ENCODE measurements around the gene COL4A2.
A peak's percentile ranks its signal among the peaks of the same experiment; 100 is the strongest.

Gene COL4A2

GRCh38 chr13:110559986-110560385 is 252.9 kb downstream of the COL4A2 start:
- Histone ChIP-seq H3F3A (ENCODE audit: insufficient read depth, low read length) (no peaks in the 10 kb centered on the region), H3K4me3 (ENCODE audit: low read depth, low read length, poor library complexity, severe bottlenecking) (no peak overlapping the region), H3K79me2 (ENCODE audit: insufficient read depth, low read length) (no peaks in the 10 kb centered on the region), H4K20me1 (ENCODE audit: insufficient read depth, low read length) (no peaks in the 10 kb centered on the region), H3K9ac (ENCODE audit: low read length) (no peak overlapping the region), H3K4me1 (ENCODE audit: insufficient read depth, low read length, severe bottlenecking) (peaks cover 12% of the 10 kb centered on the region), H3K36me3 (ENCODE audit: insufficient read depth, low read length) (no peaks in the 10 kb centered on the region), H3K9me3 (ENCODE audit: low read length) (no peaks in the 10 kb centered on the region), H3K4me2 (ENCODE audit: low read length) (no peak overlapping the region), H3K9me2 (ENCODE audit: low read depth, low read length) (no peaks in the 10 kb centered on the region), H3K27me3 (ENCODE audit: insufficient read depth, low read length) (peaks cover 12% of the 10 kb centered on the region; the same call in 1 of the 2 replicates), H3K27ac (ENCODE audit: low read depth, low read length, poor library complexity, severe bottlenecking) (no peak overlapping the region), H2AFZ (ENCODE audit: low read length) (no peak overlapping the region)
- no peak for TF ChIP-seq EZH2 (IDR thresholded peaks at IDR 0.05; ENCODE audit: borderline replicate concordance, low read length)
- no peak for TF ChIP-seq CTCF (IDR thresholded peaks at IDR 0.05; ENCODE audit: low read length)

- Histone ChIP-seq H2AFZ (ENCODE audit: low read length) (no peak overlapping the region), H3K9me3 (ENCODE audit: low read length) (no peaks in the 10 kb centered on the region), H3K9me2 (ENCODE audit: low read depth, low read length) (no peaks in the 10 kb centered on the region), H3K36me3 (ENCODE audit: insufficient read depth, low read length) (no peaks in the 10 kb centered on the region), H3F3A (ENCODE audit: insufficient read depth, low read length) (no peaks in the 10 kb centered on the region), H3K4me3 (ENCODE audit: low read depth, low read length, poor library complexity, severe bottlenecking) (no peak overlapping the region), H3K27me3 (ENCODE audit: insufficient read depth, low read length) (peaks cover 12% of the 10 kb centered on the region; the same call in 1 of the 2 replicates), H4K20me1 (ENCODE audit: insufficient read depth, low read length) (no peaks in the 10 kb centered on the region), H3K27ac (ENCODE audit: low read depth, low read length, poor library complexity, severe bottlenecking) (no peak overlapping the region), H3K4me1 (ENCODE audit: insufficient read depth, low read length, severe bottlenecking) (peaks cover 5% of the 10 kb centered on the region), H3K4me2 (ENCODE audit: low read length) (no peak overlapping the region), H3K79me2 (ENCODE audit: insufficient read depth, low read length) (no peaks in the 10 kb centered on the region), H3K9ac (ENCODE audit: low read length) (no peak overlapping the region)
- TF ChIP-seq EZH2 (IDR thresholded peaks at IDR 0.05; ENCODE audit: borderline replicate concordance, low read length) (no peak), CTCF (IDR thresholded peaks at IDR 0.05; ENCODE audit: low read length) (no peak)
Measured at GRCh38 chr13:110560601-110561343, 253.7 kb downstream of the COL4A2 start.

GRCh38 chr13:110561344-110562035 is 254.4 kb downstream of the COL4A2 start, which contains the start of gene RAB20:
Gene RAB20, minus strand, starts transcription at chr13:110561722. Its CDS starts 203 bp downstream, at chr13:110561519.
- H3K9me2 ChIP-seq (ENCODE audit: low read depth, low read length), result no peaks in the 10 kb centered on the region
- H3K27ac ChIP-seq (ENCODE audit: low read depth, low read length, poor library complexity, severe bottlenecking), result no peak within 1 kb of the TSS
- H2AFZ ChIP-seq (ENCODE audit: low read length), result no peak within 1 kb of the TSS
- TF ChIP-seq EZH2 (IDR thresholded peaks at IDR 0.05; ENCODE audit: borderline replicate concordance, low read length) (no peak), CTCF (IDR thresholded peaks at IDR 0.05; ENCODE audit: low read length) (no peak)
- H3K9me3 ChIP-seq (ENCODE audit: low read length), result no peaks in the 10 kb centered on the region
- H3K9ac ChIP-seq (ENCODE audit: low read length), result no peak within 1 kb of the TSS
- no peaks in the 10 kb centered on the region for H3F3A ChIP-seq (ENCODE audit: insufficient read depth, low read length)
- peaks cover 12% of the 10 kb centered on the region; the same call in 1 of the 2 replicates for H3K27me3 ChIP-seq (ENCODE audit: insufficient read depth, low read length)
- H3K36me3 ChIP-seq (ENCODE audit: insufficient read depth, low read length), result no peaks in the 10 kb centered on the region
- no peaks in the 10 kb centered on the region for H4K20me1 ChIP-seq (ENCODE audit: insufficient read depth, low read length)
- H3K4me3 ChIP-seq (ENCODE audit: low read depth, low read length, poor library complexity, severe bottlenecking), result peak within 1 kb of the TSS; percentile 23
- H3K4me2 ChIP-seq (ENCODE audit: low read length), result peak within 1 kb of the TSS; percentile 25
- no peaks in the 10 kb centered on the region for H3K4me1 ChIP-seq (ENCODE audit: insufficient read depth, low read length, severe bottlenecking)
- H3K79me2 ChIP-seq (ENCODE audit: insufficient read depth, low read length), result no peaks in the 10 kb centered on the region
